Fibroblast of lung (primary cell): ENCODE data around the gene RASGEF1B. TPM values are rescaled to one million over a fixed set of nuclear protein-coding genes. Genes with fewer than 3 reads are reported as not detected.

Experiments used
- DNase-seq, 2 donors: peaks; one replicate each; pipeline versions ENCODE4 v3.0.0 to v3.0.0-alpha.2; 2010; ENCODE audit warnings: low read depth in 2 of 2
- H2AFZ ChIP-seq: 2 replicates; pipeline ENCODE4 v1.5.1; 2012; ENCODE audit warnings: low read length, control low read depth, inconsistent platforms
- H3K27ac ChIP-seq: 2 replicates; pipeline ENCODE4 v1.5.1; 2011; ENCODE audit warnings: low read length, control low read depth; ENCODE audit not compliant: insufficient read depth
- H3K27me3 ChIP-seq: 2 replicates; pipeline ENCODE4 v1.5.1; 2011; ENCODE audit warnings: mild to moderate bottlenecking, low read length; ENCODE audit not compliant: control insufficient read depth, insufficient read depth
- H3K36me3 ChIP-seq: 2 replicates; pipeline ENCODE4 v1.5.1; 2011; ENCODE audit warnings: low read length; ENCODE audit not compliant: control insufficient read depth, insufficient read depth
- H3K4me1 ChIP-seq: 2 replicates; pipeline ENCODE4 v1.5.1; 2011; ENCODE audit warnings: low read length; ENCODE audit not compliant: control insufficient read depth, insufficient read depth; ENCODE audit errors: extremely low read depth
- H3K4me2 ChIP-seq: 2 replicates; pipeline ENCODE4 v1.5.1; 2011; ENCODE audit warnings: low read length, control low read depth; ENCODE audit not compliant: insufficient read depth; ENCODE audit errors: extremely low read depth
- H3K4me3 ChIP-seq, 4 experiments: fragments of 200-600 bp in 1 of 4; sonication (generic) in 1 of 4; replicated peaks in 1 of 4; 2 replicates each; pipeline ENCODE4 v1.5.1; 2011 to 2016; ENCODE audit warnings: low read length in 4 of 4, low read depth in 3 of 4, mild to moderate bottlenecking in 3 of 4, control low read depth in 2 of 4, inconsistent platforms in 1 of 4, mixed read lengths in 1 of 4; ENCODE audit not compliant: insufficient read depth in 1 of 4; ENCODE audit errors: control extremely low read depth in 1 of 4
- H3K79me2 ChIP-seq: 2 replicates; pipeline ENCODE4 v1.5.1; 2012; ENCODE audit warnings: mild to moderate bottlenecking, low read length, inconsistent platforms; ENCODE audit not compliant: control insufficient read depth, insufficient read depth
- H3K9ac ChIP-seq: 2 replicates; pipeline ENCODE4 v1.5.1; 2011; ENCODE audit warnings: mild to moderate bottlenecking, low read length, control low read depth; ENCODE audit not compliant: insufficient read depth
- H3K9me3 ChIP-seq: 2 replicates; pipeline ENCODE4 v1.5.1; 2012; ENCODE audit warnings: low read depth, low read length; ENCODE audit not compliant: control insufficient read depth, insufficient read depth
- H4K20me1 ChIP-seq: 2 replicates; pipeline ENCODE4 v1.5.1; 2011; ENCODE audit warnings: low read length; ENCODE audit not compliant: control insufficient read depth, insufficient read depth; ENCODE audit errors: extremely low read depth
- EZH2 ChIP-seq: IDR thresholded peaks from 2 replicates; pipeline ENCODE4 v1.5.1; 2012; ENCODE audit warnings: low read length, control low read depth, mild to moderate bottlenecking; ENCODE audit errors: missing control alignments
- polyA plus RNA-seq, 2 donors: library from polyadenylated mRNA; depleted of rRNA in 1 of 2; stranded (reverse) in 1 of 2; unstranded in 1 of 2; fragments of >200 nt; gene quantifications; 2 replicates each; pipeline ENCODE4 v1.2.1, GENCODE V29; 2011 to 2012; ENCODE audit warnings: missing spikeins in 1 of 2
- total RNA-seq: library from RNA; depleted of rRNA; stranded (reverse); fragments of >200 nt; gene quantifications from 2 replicates; pipeline ENCODE4 v1.2.1, GENCODE V29; 2014
- TF ChIP-seq, protein P1 (sequence below), 2 donors: IDR thresholded peaks in 1 of 2; conservative IDR thresholded peaks in 1 of 2; 1 replicate in 1 of 2; 2 replicates in 1 of 2; pipeline ENCODE4 v1.5.1; 2011 to 2012; ENCODE audit warnings: low read length in 2 of 2, control low read depth in 1 of 2, inconsistent platforms in 1 of 2, low read depth in 1 of 2, mild to moderate bottlenecking in 1 of 2

RASGEF1B gene
- total and polyA plus RNA-seq, 2 donors (not counting 1 experiment from before 2014, with no cell fraction given): 0.02 to 0.33 TPM

DNA sequence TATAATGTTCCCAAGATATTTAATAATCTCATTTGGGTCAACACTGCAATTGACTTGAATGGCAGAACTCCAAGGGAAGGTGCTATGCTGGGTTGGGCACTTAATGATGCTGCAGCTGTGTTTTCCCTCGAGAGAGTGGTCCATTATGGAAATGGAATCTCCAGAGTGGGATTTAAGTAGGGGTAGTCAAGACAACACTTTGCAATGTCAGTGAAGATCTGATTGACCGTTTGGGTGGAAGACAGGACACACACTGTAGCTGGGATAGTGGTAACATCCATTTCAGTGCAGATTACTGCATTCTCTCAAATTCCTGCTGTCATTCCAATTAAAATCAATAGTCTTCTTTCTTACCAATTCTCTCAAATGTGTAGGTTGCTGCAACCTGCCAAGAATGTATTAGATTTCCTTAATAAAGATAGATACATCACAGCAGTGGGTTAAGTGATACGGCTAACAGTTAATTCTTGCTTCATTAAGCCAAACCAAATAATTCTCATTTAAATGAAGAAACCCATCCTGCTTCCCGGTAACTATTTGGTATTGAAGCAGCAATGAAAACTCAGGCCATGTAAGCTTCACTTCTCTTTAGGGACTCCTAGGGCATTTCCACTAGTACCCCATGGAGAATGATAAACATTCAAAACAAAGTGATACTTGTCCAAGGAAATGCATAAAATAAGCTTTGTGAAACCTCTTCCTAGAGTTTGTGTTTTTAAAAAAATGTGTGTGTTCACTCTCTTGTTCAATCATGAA, 40.5 kb upstream of the RASGEF1B start:
- Histone ChIP-seq H3K27ac (no peak overlapping the region), H3K9me3 (no peaks in the 10 kb centered on the region), H3K9ac (no peak overlapping the region), H3K27me3 (no peaks in the 10 kb centered on the region), H2AFZ (no peak overlapping the region), H3K4me1 (no peaks in the 10 kb centered on the region), H3K4me2 (no peak overlapping the region), H3K36me3 (no peaks in the 10 kb centered on the region), H3K79me2 (no peaks in the 10 kb centered on the region), H4K20me1 (no peaks in the 10 kb centered on the region), H3K4me3 (no peak overlapping the region)
- TF ChIP-seq EZH2: no peak
- TF ChIP-seq, protein P1, sequence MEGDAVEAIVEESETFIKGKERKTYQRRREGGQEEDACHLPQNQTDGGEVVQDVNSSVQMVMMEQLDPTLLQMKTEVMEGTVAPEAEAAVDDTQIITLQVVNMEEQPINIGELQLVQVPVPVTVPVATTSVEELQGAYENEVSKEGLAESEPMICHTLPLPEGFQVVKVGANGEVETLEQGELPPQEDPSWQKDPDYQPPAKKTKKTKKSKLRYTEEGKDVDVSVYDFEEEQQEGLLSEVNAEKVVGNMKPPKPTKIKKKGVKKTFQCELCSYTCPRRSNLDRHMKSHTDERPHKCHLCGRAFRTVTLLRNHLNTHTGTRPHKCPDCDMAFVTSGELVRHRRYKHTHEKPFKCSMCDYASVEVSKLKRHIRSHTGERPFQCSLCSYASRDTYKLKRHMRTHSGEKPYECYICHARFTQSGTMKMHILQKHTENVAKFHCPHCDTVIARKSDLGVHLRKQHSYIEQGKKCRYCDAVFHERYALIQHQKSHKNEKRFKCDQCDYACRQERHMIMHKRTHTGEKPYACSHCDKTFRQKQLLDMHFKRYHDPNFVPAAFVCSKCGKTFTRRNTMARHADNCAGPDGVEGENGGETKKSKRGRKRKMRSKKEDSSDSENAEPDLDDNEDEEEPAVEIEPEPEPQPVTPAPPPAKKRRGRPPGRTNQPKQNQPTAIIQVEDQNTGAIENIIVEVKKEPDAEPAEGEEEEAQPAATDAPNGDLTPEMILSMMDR (conservative IDR thresholded peaks at IDR 0.05 in 1 of 2, IDR thresholded peaks at IDR 0.05 in 1 of 2; ENCODE audit: low read depth in 1 of 2, low read length in 2 of 2): no peak
- no peak for DNase-seq

DNA sequence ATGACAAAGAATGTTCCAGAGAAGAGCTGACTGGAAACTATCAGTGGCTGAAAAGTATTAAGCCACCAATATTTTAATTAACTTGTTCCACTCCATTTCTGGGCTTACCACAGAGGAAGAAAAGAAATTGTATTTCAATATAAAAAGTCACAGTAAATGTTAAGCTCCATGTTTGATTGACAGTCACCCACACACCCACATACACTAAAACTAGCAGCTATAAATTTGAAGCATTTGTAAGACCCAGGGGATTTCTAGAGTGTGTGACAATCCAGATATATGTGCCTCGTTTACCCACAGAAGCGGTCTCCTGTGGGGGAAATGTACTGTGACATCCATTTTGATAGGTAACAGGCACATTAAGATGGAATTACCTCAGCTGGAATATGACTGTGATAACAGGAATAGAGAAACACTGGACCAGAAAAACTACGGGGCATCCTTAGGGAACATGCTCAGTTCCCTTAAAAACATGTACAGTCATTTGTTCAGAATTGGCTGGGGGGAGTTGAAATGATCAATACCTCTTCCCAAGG, 39.0 kb upstream of the RASGEF1B start:
- TF ChIP-seq, protein P1 (conservative IDR thresholded peaks at IDR 0.05 in 1 of 2, IDR thresholded peaks at IDR 0.05 in 1 of 2; ENCODE audit: low read depth in 1 of 2, low read length in 2 of 2): no peak
- TF ChIP-seq EZH2: no peak

DNA sequence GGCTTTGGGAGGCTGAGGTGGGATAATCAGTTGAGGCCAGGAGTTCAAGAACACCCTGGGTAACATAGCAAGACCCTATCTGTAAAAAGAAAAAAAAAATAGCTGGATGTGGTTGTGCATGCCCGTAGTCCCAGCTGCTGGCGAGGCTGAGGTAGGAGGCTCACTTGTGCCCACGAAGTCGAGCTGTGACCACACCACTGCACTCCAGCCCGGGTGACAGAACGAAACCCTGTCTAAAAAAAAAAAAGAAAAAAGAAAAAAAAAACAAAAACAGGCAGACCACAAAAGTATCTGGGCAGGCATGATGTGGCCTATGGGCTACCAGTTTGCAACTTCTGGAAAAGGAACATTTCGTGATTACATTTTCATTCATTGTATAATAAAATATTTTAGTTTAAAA, 38.1 kb upstream of the RASGEF1B start:
- Histone ChIP-seq H2AFZ (no peak overlapping the region), H3K4me1 (no peaks in the 10 kb centered on the region), H3K9me3 (no peaks in the 10 kb centered on the region), H4K20me1 (no peaks in the 10 kb centered on the region), H3K4me3 (no peak overlapping the region), H3K4me2 (no peak overlapping the region), H3K9ac (no peak overlapping the region), H3K27me3 (no peaks in the 10 kb centered on the region), H3K27ac (no peak overlapping the region), H3K79me2 (no peaks in the 10 kb centered on the region), H3K36me3 (no peaks in the 10 kb centered on the region)
- TF ChIP-seq, protein P1 (conservative IDR thresholded peaks at IDR 0.05 in 1 of 2, IDR thresholded peaks at IDR 0.05 in 1 of 2; ENCODE audit: low read depth in 1 of 2, low read length in 2 of 2): no peak
- TF ChIP-seq EZH2: no peak
- no peak for DNase-seq

More for the DNA sequence above, 39.0 kb upstream of the RASGEF1B start:
- Histone ChIP-seq H3K27me3 (no peaks in the 10 kb centered on the region), H3K27ac (no peak overlapping the region), H3K4me1 (no peaks in the 10 kb centered on the region), H4K20me1 (no peaks in the 10 kb centered on the region), H2AFZ (no peak overlapping the region), H3K4me2 (no peak overlapping the region), H3K79me2 (no peaks in the 10 kb centered on the region), H3K36me3 (no peaks in the 10 kb centered on the region), H3K9ac (no peak overlapping the region), H3K4me3 (no peak overlapping the region), H3K9me3 (no peaks in the 10 kb centered on the region)
- DNase-seq: no peak
